Large intestine (tissue), 12 donors: Measurements from ENCODE around the gene MARCHF6. TPM values are rescaled to one million over a fixed set of nuclear protein-coding genes. Genes with fewer than 3 reads are reported as not detected.

Experiments
- DNase-seq, 2 donors: peaks; one replicate each; pipeline versions ENCODE4 v3.0.0 to v3.0.0-alpha.2; 2013
- H3K27ac ChIP-seq: one replicate; pipeline ENCODE4 v1.5.1; 2013; ENCODE audit warnings: low read length
- H3K27me3 ChIP-seq: 2 replicates; pipeline ENCODE4 v1.6.1; 2013; ENCODE audit warnings: low read length; ENCODE audit not compliant: control insufficient read depth, insufficient read depth
- H3K36me3 ChIP-seq: 2 replicates; pipeline ENCODE4 v1.6.1; 2013; ENCODE audit warnings: low read length; ENCODE audit not compliant: control insufficient read depth, insufficient read depth
- H3K4me1 ChIP-seq: one replicate; pipeline ENCODE4 v1.6.1; 2013; ENCODE audit warnings: low read length; ENCODE audit not compliant: control insufficient read depth, insufficient read depth
- H3K4me3 ChIP-seq: one replicate; pipeline ENCODE4 v1.5.1; 2013; ENCODE audit warnings: low read length
- H3K9me3 ChIP-seq: one replicate; pipeline ENCODE4 v1.6.1; 2013; ENCODE audit warnings: mild to moderate bottlenecking, low read depth, low read length, moderate library complexity; ENCODE audit not compliant: control insufficient read depth
- WGBS: methylation state at CpG from one replicate; pipeline ENCODE4 v1.1.5; 2013; ENCODE audit warnings: low lambda C conversion rate; ENCODE audit not compliant: insufficient coverage; 5-methylcytosine and 5-hydroxymethylcytosine counted together
- long read RNA-seq, 11 donors: transcript quantifications; one replicate each; lab custom pipeline, GENCODE V29; 2026
- polyA plus RNA-seq: library from polyadenylated mRNA; unstranded; fragments of 120-200 nt; gene quantifications from one replicate; pipeline ENCODE4 v1.2.1, GENCODE V29; 2013

Gene MARCHF6
- polyA plus RNA-seq: 117 TPM
- long read RNA-seq, donor 1, full-length matches to known transcripts: 9 of 26 reads
- long read RNA-seq, donor 1, partial matches to known transcripts: 17 of 26 reads
- long read RNA-seq, donor 1, other reads (novel, unspliced or antisense): 0 of 26 reads
- long read RNA-seq, donor 2, full-length matches to known transcripts: 13 of 93 reads
- long read RNA-seq, donor 2, partial matches to known transcripts: 80 of 93 reads
- long read RNA-seq, donor 2, other reads (novel, unspliced or antisense): 0 of 93 reads
- long read RNA-seq, donor 3, full-length matches to known transcripts: 21 of 77 reads
- long read RNA-seq, donor 3, partial matches to known transcripts: 56 of 77 reads
- long read RNA-seq, donor 3, other reads (novel, unspliced or antisense): 0 of 77 reads
- long read RNA-seq, donor 4, full-length matches to known transcripts: 1 of 1 reads
- long read RNA-seq, donor 4, partial matches to known transcripts: 0 of 1 reads
- long read RNA-seq, donor 4, other reads (novel, unspliced or antisense): 0 of 1 reads
- long read RNA-seq, donor 5, full-length matches to known transcripts: 7 of 25 reads
- long read RNA-seq, donor 5, partial matches to known transcripts: 18 of 25 reads
- long read RNA-seq, donor 5, other reads (novel, unspliced or antisense): 0 of 25 reads
- long read RNA-seq, donor 6, full-length matches to known transcripts: 21 of 69 reads
- long read RNA-seq, donor 6, partial matches to known transcripts: 48 of 69 reads
- long read RNA-seq, donor 6, other reads (novel, unspliced or antisense): 0 of 69 reads
- long read RNA-seq, donor 7, full-length matches to known transcripts: 15 of 34 reads
- long read RNA-seq, donor 7, partial matches to known transcripts: 19 of 34 reads
- long read RNA-seq, donor 7, other reads (novel, unspliced or antisense): 0 of 34 reads
- long read RNA-seq, donor 8, full-length matches to known transcripts: 12 of 91 reads
- long read RNA-seq, donor 8, partial matches to known transcripts: 79 of 91 reads
- long read RNA-seq, donor 8, other reads (novel, unspliced or antisense): 0 of 91 reads
- long read RNA-seq, donor 9, full-length matches to known transcripts: 13 of 38 reads
- long read RNA-seq, donor 9, partial matches to known transcripts: 25 of 38 reads
- long read RNA-seq, donor 9, other reads (novel, unspliced or antisense): 0 of 38 reads
- long read RNA-seq, donor 10, full-length matches to known transcripts: 17 of 49 reads
- long read RNA-seq, donor 10, partial matches to known transcripts: 32 of 49 reads
- long read RNA-seq, donor 10, other reads (novel, unspliced or antisense): 0 of 49 reads
- long read RNA-seq, donor 11, full-length matches to known transcripts: 10 of 37 reads
- long read RNA-seq, donor 11, partial matches to known transcripts: 27 of 37 reads
- long read RNA-seq, donor 11, other reads (novel, unspliced or antisense): 0 of 37 reads

- H3K36me3 ChIP-seq: no peaks in the 10 kb centered on the region
- peaks cover 16% of the 10 kb centered on the region for H3K4me1 ChIP-seq
- no peaks in the 10 kb centered on the region for H3K9me3 ChIP-seq
- DNase-seq: peak; percentile 94 to 95
- H3K27ac ChIP-seq: peak within 1 kb of the TSS; percentile 86
- WGBS: no CpG with 5 or more reads among the region's 92 CpGs
- H3K4me3 ChIP-seq: peak within 1 kb of the TSS; percentile 88
- H3K27me3 ChIP-seq: no peaks in the 10 kb centered on the region
These were observed at the start of gene MARCHF6 for GRCh38 chr5:10353241-10354047. TSS of gene MARCHF6 (plus strand) at chr5:10353695. CDS start at chr5:10353899, 204 bp downstream.

GRCh38 chr5:10303699-10304170, 49.8 kb upstream of the MARCHF6 start:
- H3K9me3 ChIP-seq: peaks cover 4% of the 10 kb centered on the region
- peak; percentile 48 to 73 for DNase-seq
- peak overlapping the region; percentile 78 for H3K27ac ChIP-seq
- no peaks in the 10 kb centered on the region for H3K27me3 ChIP-seq
- no peak overlapping the region for H3K4me3 ChIP-seq
- WGBS: no CpG with 5 or more reads among the region's 5 CpGs
- H3K4me1 ChIP-seq: peaks cover 27% of the 10 kb centered on the region
- peaks cover 9% of the 10 kb centered on the region for H3K36me3 ChIP-seq

GRCh38 chr5:10304932-10305331, 48.6 kb upstream of the MARCHF6 start:
- Histone ChIP-seq H3K4me3 (no peak overlapping the region), H3K27ac (no peak overlapping the region), H3K9me3 (peaks cover 4% of the 10 kb centered on the region), H3K36me3 (peaks cover 4% of the 10 kb centered on the region), H3K4me1 (peaks cover 27% of the 10 kb centered on the region), H3K27me3 (no peaks in the 10 kb centered on the region)
- no peak for DNase-seq
- no CpG with 5 or more reads among the region's 5 CpGs for WGBS

GRCh38 chr5:10306114-10306513, 47.4 kb upstream of the MARCHF6 start:
- Histone ChIP-seq H3K9me3 (peaks cover 4% of the 10 kb centered on the region), H3K4me3 (no peak overlapping the region), H3K4me1 (peaks cover 30% of the 10 kb centered on the region), H3K27ac (peak overlapping the region; percentile 82), H3K27me3 (no peaks in the 10 kb centered on the region), H3K36me3 (no peaks in the 10 kb centered on the region)
- DNase-seq: peak in 1 of 2 donors; percentile 48
- WGBS: 43% methylated on average over 1 of the region's 5 CpGs

GRCh38 chr5:10306806-10307205, 46.7 kb upstream of the MARCHF6 start:
- Histone ChIP-seq H3K36me3 (no peaks in the 10 kb centered on the region), H3K27me3 (no peaks in the 10 kb centered on the region), H3K9me3 (peaks cover 4% of the 10 kb centered on the region), H3K4me1 (peaks cover 25% of the 10 kb centered on the region), H3K4me3 (peak overlapping the region; percentile 60), H3K27ac (peak overlapping the region; percentile 82)
- peak in 1 of 2 donors; percentile 37 for DNase-seq
- no CpG with 5 or more reads among the region's 8 CpGs for WGBS

- Histone ChIP-seq H3K36me3 (no peaks in the 10 kb centered on the region), H3K4me1 (peaks cover 20% of the 10 kb centered on the region), H3K9me3 (peaks cover 4% of the 10 kb centered on the region), H3K27ac (peak within 1 kb of the TSS; percentile 82), H3K4me3 (peak within 1 kb of the TSS; percentile 60), H3K27me3 (no peaks in the 10 kb centered on the region)
- 0% methylated on average over 1 of the region's 56 CpGs for WGBS
- DNase-seq: peak; percentile 53 to 89
These were observed 46.0 kb upstream of the MARCHF6 start, which contains the start of gene CMBL for GRCh38 chr5:10307206-10308148. TSS of gene CMBL (minus strand) at chr5:10307902. CDS start at chr5:10290762, 17,140 bp downstream.

GRCh38 chr5:10308844-10309243, 44.7 kb upstream of the MARCHF6 start:
- Histone ChIP-seq H3K27ac (no peak overlapping the region), H3K9me3 (peaks cover 4% of the 10 kb centered on the region), H3K4me3 (no peak overlapping the region), H3K36me3 (no peaks in the 10 kb centered on the region), H3K27me3 (no peaks in the 10 kb centered on the region), H3K4me1 (peaks cover 14% of the 10 kb centered on the region)
- no CpG with 5 or more reads among the region's 6 CpGs for WGBS
- no peak for DNase-seq

GRCh38 chr5:10310066-10310779, 43.3 kb upstream of the MARCHF6 start:
- DNase-seq: peak in 1 of 2 donors; percentile 78
- Histone ChIP-seq H3K36me3 (no peaks in the 10 kb centered on the region), H3K27ac (peak overlapping the region; percentile 66), H3K9me3 (peaks cover 4% of the 10 kb centered on the region), H3K4me3 (no peak overlapping the region), H3K27me3 (no peaks in the 10 kb centered on the region), H3K4me1 (peaks cover 12% of the 10 kb centered on the region)
- WGBS: 0% methylated on average over 1 of the region's 8 CpGs
